ENCODE results near the gene FATE1.

DNA sequence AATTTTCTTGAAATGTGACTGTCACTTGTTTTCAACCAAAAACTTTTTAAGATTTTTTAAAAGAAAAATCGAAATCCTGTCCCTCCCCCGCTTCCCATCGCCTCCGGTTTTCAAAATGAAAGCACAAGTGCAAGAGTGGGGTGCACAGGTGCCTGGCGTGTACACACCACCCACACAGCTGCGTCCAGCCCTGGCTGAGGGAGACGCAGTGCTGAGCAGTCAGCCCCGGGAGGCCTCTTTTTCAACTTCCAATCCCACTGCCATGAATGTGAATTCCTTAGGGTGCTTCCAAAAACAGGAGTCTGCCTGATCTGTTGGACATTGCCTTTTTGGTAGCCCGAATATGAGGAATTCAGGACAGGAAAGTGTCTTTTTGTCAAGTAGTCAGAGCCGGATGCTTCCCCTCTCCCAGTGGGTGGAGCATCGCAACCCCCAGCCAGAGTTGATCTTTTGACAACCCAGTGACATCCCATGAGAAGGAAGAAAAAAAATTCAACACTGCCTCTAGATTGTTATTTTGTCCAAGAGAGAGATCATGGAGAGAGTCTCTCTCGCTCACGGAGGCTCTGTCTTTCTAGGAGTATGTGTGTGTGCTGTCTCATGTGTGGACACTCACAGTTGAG, 11.7 kb upstream of the FATE1 start:
- TF ChIP-seq, protein P1, sequence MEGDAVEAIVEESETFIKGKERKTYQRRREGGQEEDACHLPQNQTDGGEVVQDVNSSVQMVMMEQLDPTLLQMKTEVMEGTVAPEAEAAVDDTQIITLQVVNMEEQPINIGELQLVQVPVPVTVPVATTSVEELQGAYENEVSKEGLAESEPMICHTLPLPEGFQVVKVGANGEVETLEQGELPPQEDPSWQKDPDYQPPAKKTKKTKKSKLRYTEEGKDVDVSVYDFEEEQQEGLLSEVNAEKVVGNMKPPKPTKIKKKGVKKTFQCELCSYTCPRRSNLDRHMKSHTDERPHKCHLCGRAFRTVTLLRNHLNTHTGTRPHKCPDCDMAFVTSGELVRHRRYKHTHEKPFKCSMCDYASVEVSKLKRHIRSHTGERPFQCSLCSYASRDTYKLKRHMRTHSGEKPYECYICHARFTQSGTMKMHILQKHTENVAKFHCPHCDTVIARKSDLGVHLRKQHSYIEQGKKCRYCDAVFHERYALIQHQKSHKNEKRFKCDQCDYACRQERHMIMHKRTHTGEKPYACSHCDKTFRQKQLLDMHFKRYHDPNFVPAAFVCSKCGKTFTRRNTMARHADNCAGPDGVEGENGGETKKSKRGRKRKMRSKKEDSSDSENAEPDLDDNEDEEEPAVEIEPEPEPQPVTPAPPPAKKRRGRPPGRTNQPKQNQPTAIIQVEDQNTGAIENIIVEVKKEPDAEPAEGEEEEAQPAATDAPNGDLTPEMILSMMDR (conservative IDR thresholded peaks at IDR 0.05): no peak
- TF ChIP-seq ZFX (IDR thresholded peaks at IDR 0.05): no peak

All from C4-2B (cell line).